H1 (cell line): ENCODE data around the gene RWDD1. TPM values are rescaled to one million over a fixed set of nuclear protein-coding genes. Genes with fewer than 3 reads are reported as not detected.

ENCODE experiments used
- CTCF ChIA-PET: fragments of 300-600 bp; sonication (Branson Sonifier 250); formaldehyde crosslinking; loops from one replicate; lab custom pipeline; 2021; ENCODE audit not compliant: partially characterized antibody; lab: Charles Lee
- POLR2A ChIA-PET: fragments of 300-600 bp; sonication (Branson Sonifier 250); formaldehyde crosslinking; loops from one replicate; lab custom pipeline; 2021; ENCODE audit warnings: inconsistent platforms; ENCODE audit not compliant: partially characterized antibody; lab: Charles Lee
- DNase-seq, 2 experiments: peaks; one replicate each; pipeline versions ENCODE4 v3.0.0 to v3.0.0-alpha.2; 2010 to 2022; ENCODE audit warnings: low spot score in 2 of 2, low read depth in 1 of 2, mixed read lengths in 1 of 2
- FAIRE-seq: peaks from 2 replicates; lab custom pipeline; 2011; peaks lifted over from hg19 to GRCh38; lab: Jason Lieb, UNC
- H2AFZ ChIP-seq: 2 replicates; pipeline ENCODE4 v1.8.1; 2012; ENCODE audit warnings: low read length, inconsistent platforms
- H2AK5ac ChIP-seq: 2 replicates; pipeline ENCODE4 v1.6.1; 2013; ENCODE audit warnings: low read depth, low read length
- H2BK120ac ChIP-seq: replicated peaks from 2 replicates; pipeline ENCODE3; 2013; ENCODE audit warnings: low read depth, low read length, inconsistent platforms
- H2BK12ac ChIP-seq: 2 replicates; pipeline ENCODE4 v1.6.1; 2013; ENCODE audit warnings: low read depth, low read length
- H2BK15ac ChIP-seq: 2 replicates; pipeline ENCODE4 v1.6.1; 2013; ENCODE audit warnings: low read length
- H2BK20ac ChIP-seq: 2 replicates; pipeline ENCODE4 v1.6.1; 2013; ENCODE audit warnings: low read length
- H2BK5ac ChIP-seq: 2 replicates; pipeline ENCODE4 v1.6.1; 2013; ENCODE audit warnings: low read depth, low read length
- H3K14ac ChIP-seq: 2 replicates; pipeline ENCODE4 v1.6.1; 2013; ENCODE audit warnings: inconsistent platforms; ENCODE audit not compliant: insufficient read length
- H3K18ac ChIP-seq: 2 replicates; pipeline ENCODE4 v1.6.1; 2013; ENCODE audit warnings: low read length; ENCODE audit errors: extremely low read depth
- H3K23ac ChIP-seq: 2 replicates; pipeline ENCODE4 v1.6.1; 2013; ENCODE audit warnings: inconsistent platforms; ENCODE audit not compliant: insufficient read length
- H3K23me2 ChIP-seq: 2 replicates; pipeline ENCODE4 v1.6.1; 2013; ENCODE audit warnings: low read depth, low read length
- H3K27ac ChIP-seq: 2 replicates; pipeline ENCODE4 v1.6.1; 2011; ENCODE audit warnings: low read depth, low read length, inconsistent platforms
- H3K27me3 ChIP-seq, 4 experiments: replicated peaks in 1 of 4; 1 replicate in 1 of 4; 2 replicates in 3 of 4; pipeline versions ENCODE4 v1.6.1 to v1.8.1; 2011 to 2013; ENCODE audit warnings: low read length in 3 of 4, mild to moderate bottlenecking in 3 of 4, inconsistent platforms in 2 of 4, mixed read lengths in 2 of 4, moderate library complexity in 1 of 4; ENCODE audit not compliant: control insufficient read depth in 3 of 4, insufficient read depth in 3 of 4; ENCODE audit errors: extremely low read depth in 1 of 4
- H3K36me3 ChIP-seq, 4 experiments: 2 replicates each; pipeline versions ENCODE4 v1.6.1 to v1.8.1; 2011 to 2013; ENCODE audit warnings: mild to moderate bottlenecking in 4 of 4, low read length in 3 of 4, moderate library complexity in 2 of 4, control low read depth in 1 of 4, inconsistent platforms in 1 of 4; ENCODE audit not compliant: insufficient read depth in 4 of 4, control insufficient read depth in 2 of 4
- H3K4ac ChIP-seq: replicated peaks from 2 replicates; pipeline ENCODE3; 2013; ENCODE audit warnings: low read length, low read depth, mixed read lengths, inconsistent platforms; ENCODE audit not compliant: insufficient read length
- H3K4me1 ChIP-seq, 4 experiments: replicated peaks in 1 of 4; 1 replicate in 1 of 4; 2 replicates in 3 of 4; pipeline versions ENCODE4 v1.6.1 to v1.8.1; 2011 to 2013; ENCODE audit warnings: low read length in 3 of 4, inconsistent platforms in 2 of 4, mixed read lengths in 1 of 4; ENCODE audit not compliant: insufficient read depth in 4 of 4, control insufficient read depth in 3 of 4
- H3K4me2 ChIP-seq, 2 experiments: 2 replicates each; pipeline versions ENCODE4 v1.6.1 to v1.8.1; 2011 to 2013; ENCODE audit warnings: low read depth in 2 of 2, low read length in 2 of 2, control low read depth in 1 of 2, inconsistent platforms in 1 of 2, mild to moderate bottlenecking in 1 of 2; ENCODE audit not compliant: insufficient read depth in 1 of 2
- H3K4me3 ChIP-seq, 4 experiments: fragments of 200-600, 300-600 bp in 1 of 4; sonication (generic), shearing (Covaris generic), sonication (Bioruptor Twin) in 1 of 4; 2 replicates each; pipeline versions ENCODE4 v1.5.1 to v1.8.1; 2011 to 2016; ENCODE audit warnings: low read length in 4 of 4, low read depth in 3 of 4, control low read depth in 2 of 4, inconsistent platforms in 2 of 4, mild to moderate bottlenecking in 2 of 4, mixed read lengths in 1 of 4, moderate library complexity in 1 of 4; ENCODE audit not compliant: insufficient read depth in 2 of 4; ENCODE audit errors: extremely low read depth in 1 of 4
- H3K56ac ChIP-seq: replicated peaks from 2 replicates; pipeline ENCODE3; 2013; ENCODE audit warnings: low read depth, mild to moderate bottlenecking, mixed read lengths, low read length, inconsistent platforms; ENCODE audit not compliant: insufficient read length
- H3K79me1 ChIP-seq: 2 replicates; pipeline ENCODE4 v1.6.1; 2013; ENCODE audit warnings: low read depth, low read length, control low read depth
- H3K79me2 ChIP-seq, 2 experiments: 2 replicates each; pipeline versions ENCODE4 v1.6.1 to v1.8.1; 2012 to 2013; ENCODE audit warnings: low read length in 2 of 2, mild to moderate bottlenecking in 2 of 2, inconsistent platforms in 1 of 2; ENCODE audit not compliant: insufficient read depth in 2 of 2, control insufficient read depth in 1 of 2
- H3K9ac ChIP-seq, 4 experiments: replicated peaks in 1 of 4; 1 replicate in 1 of 4; 2 replicates in 3 of 4; pipeline versions ENCODE4 v1.6.1 to v1.8.1; 2011 to 2013; ENCODE audit warnings: low read depth in 3 of 4, low read length in 3 of 4, control low read depth in 2 of 4, mild to moderate bottlenecking in 2 of 4, moderate library complexity in 2 of 4, inconsistent platforms in 1 of 4; ENCODE audit errors: extremely low read depth in 1 of 4
- H3K9me3 ChIP-seq, 2 experiments: 2 replicates each; pipeline versions ENCODE4 v1.6.1 to v1.8.1; 2012 to 2013; ENCODE audit warnings: mild to moderate bottlenecking in 2 of 2, moderate library complexity in 2 of 2, control low read depth in 1 of 2, inconsistent platforms in 1 of 2, low read depth in 1 of 2, low read length in 1 of 2, mixed read lengths in 1 of 2; ENCODE audit not compliant: insufficient read depth in 2 of 2
- H4K20me1 ChIP-seq, 2 experiments: replicated peaks in 1 of 2; 2 replicates each; pipeline versions ENCODE3 to v1.8.1; 2011 to 2013; ENCODE audit warnings: inconsistent platforms in 2 of 2, low read length in 2 of 2, mild to moderate bottlenecking in 1 of 2; ENCODE audit not compliant: insufficient read depth in 2 of 2, control insufficient read depth in 1 of 2
- H4K5ac ChIP-seq: 2 replicates; pipeline ENCODE4 v1.6.1; 2013; ENCODE audit warnings: low read length, low read depth, mixed read lengths, inconsistent platforms; ENCODE audit not compliant: insufficient read length
- H4K8ac ChIP-seq: 2 replicates; pipeline ENCODE4 v1.8.0; 2013; ENCODE audit warnings: mild to moderate bottlenecking, moderate library complexity, low read length, inconsistent platforms; ENCODE audit not compliant: insufficient read depth; ENCODE audit errors: extremely low read depth
- H4K91ac ChIP-seq: replicated peaks from 2 replicates; pipeline ENCODE3; 2013; ENCODE audit warnings: low read length, mixed read lengths, inconsistent platforms; ENCODE audit not compliant: insufficient read length
- ASH2L ChIP-seq: fragments of 200-600, 300-600 bp; sonication (generic); IDR thresholded peaks from one replicate; pipeline ENCODE4 v1.7.1; 2017; ENCODE audit warnings: low read length
- GTF2F1 ChIP-seq: IDR thresholded peaks from 2 replicates; pipeline ENCODE4 v1.6.1; 2012; ENCODE audit warnings: low read depth, low read length, improper control_type of control experiment, borderline replicate concordance
- KDM1A ChIP-seq: fragments of 200-600, 300-600 bp; sonication (generic); IDR thresholded peaks from 2 replicates; pipeline ENCODE4 v1.7.1; 2016; ENCODE audit warnings: mild to moderate bottlenecking, low read length, borderline replicate concordance
- polyA plus RNA-seq, 7 experiments: library from polyadenylated mRNA; depleted of rRNA in 3 of 7; stranded (reverse) in 5 of 7; unstranded in 2 of 7; fragments of >200 nt in 5 of 7; fragments of 200-250 nt in 2 of 7; gene quantifications; 1 replicate in 5 of 7; 2 replicates in 1 of 7; 4 replicates in 1 of 7; pipeline versions ENCODE4 v1.2.1 to v1.2.3, GENCODE V29; 2011 to 2013; ENCODE audit warnings: missing spikeins in 2 of 7, mixed read lengths in 2 of 7
- total RNA-seq: library from RNA; stranded (reverse); fragmentation: NEBNext Ultra II Directional; extraction: Animal tissue kit (Norgen Biotek cat#: 25700); gene quantifications from 2 replicates; pipeline ENCODE4 v1.2.1, GENCODE V29; 2021

Gene RWDD1
- total and polyA plus RNA-seq, 2 of the 8 experiments (the other 6 are each of a cell fraction or from before 2014, with no cell fraction given) = 19.5 to 35.2 TPM

DNA sequence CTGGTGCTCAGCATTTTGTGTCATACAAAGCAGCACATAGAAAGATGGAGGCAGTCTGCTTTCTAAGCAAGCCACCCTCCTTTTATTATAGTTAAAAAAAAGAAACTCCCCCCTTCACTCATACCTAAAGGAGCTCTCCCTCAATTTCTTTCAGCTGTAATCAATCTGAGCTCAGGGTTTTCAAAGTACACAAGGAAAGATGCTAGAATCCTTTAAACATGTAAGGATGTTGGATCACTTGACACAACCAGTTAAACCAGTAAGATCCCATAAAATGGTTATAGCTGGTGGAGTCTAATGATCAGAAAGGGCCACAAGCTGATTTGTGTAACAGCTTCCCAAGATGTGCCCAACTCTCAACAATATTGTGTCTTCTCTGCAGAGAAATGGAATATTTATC is 17.9 kb upstream of the RWDD1 start, which contains the start of gene CALHM4:
CALHM4 (plus strand) TSS at position 301 of the 400 bp plus-strand sequence; CDS start at position 344, 43 bp downstream.
- H3K56ac ChIP-seq = no peak within 1 kb of the TSS
- H3K27me3 ChIP-seq = no peaks in the 10 kb centered on the region
- no peak within 1 kb of the TSS for H3K4me3 ChIP-seq
- no peak within 1 kb of the TSS for H3K27ac ChIP-seq
- no peak within 1 kb of the TSS for H4K8ac ChIP-seq
- ChIA-PET POLR2A (interaction anchor here (1.5 kb wide), 1 partner anchor 17 kb away, joined by 4 read pairs; the partner anchor contains the start of gene RWDD1), CTCF (interaction anchor here (0.6 to 3.6 kb wide), 12 partner anchors 10 to 285 kb away, joined by 3 to 27 read pairs (median 4); partner anchors contain the start of gene RWDD1)
- FAIRE-seq (no peak), DNase-seq (no peak)
- H3K9ac ChIP-seq = no peak within 1 kb of the TSS
- no peak within 1 kb of the TSS for H4K5ac ChIP-seq
- H2BK15ac ChIP-seq = no peak within 1 kb of the TSS
- H4K20me1 ChIP-seq = no peaks in the 10 kb centered on the region
- no peak within 1 kb of the TSS for H2BK120ac ChIP-seq
- no peak within 1 kb of the TSS for H2AK5ac ChIP-seq
- no peaks in the 10 kb centered on the region for H3K79me1 ChIP-seq
- no peak within 1 kb of the TSS for H3K23ac ChIP-seq
- H3K4ac ChIP-seq = no peak within 1 kb of the TSS
- H2BK12ac ChIP-seq = no peak within 1 kb of the TSS
- TF ChIP-seq ASH2L (no peak), GTF2F1 (no peak), KDM1A (no peak)
- no peak within 1 kb of the TSS for H3K4me2 ChIP-seq
- H3K14ac ChIP-seq = no peak within 1 kb of the TSS
- H3K18ac ChIP-seq = no peak within 1 kb of the TSS
- H3K23me2 ChIP-seq = no peaks in the 10 kb centered on the region
- H4K91ac ChIP-seq = no peak within 1 kb of the TSS
- no peak within 1 kb of the TSS for H2BK5ac ChIP-seq
- H3K36me3 ChIP-seq = no peaks in the 10 kb centered on the region
- no peak within 1 kb of the TSS; the same call in 1 of the 2 replicates for H2AFZ ChIP-seq
- H3K79me2 ChIP-seq = no peaks in the 10 kb centered on the region
- H2BK20ac ChIP-seq = no peak within 1 kb of the TSS
- no peaks in the 10 kb centered on the region for H3K4me1 ChIP-seq
- no peaks in the 10 kb centered on the region for H3K9me3 ChIP-seq
